GM21576 (cell line): ENCODE measurements around the gene AGAP5.
"Not testable (repeated sequence)": the region's sequence is repeated elsewhere in the genome, so short reads cannot be mapped to it uniquely, and the experiment has no call there.

Experiments used
- ATAC-seq: cut with Tn5 transposase; IDR thresholded peaks from one replicate; pipeline ENCODE4 v1.9.1; 2021; ENCODE audit warnings: mild to moderate bottlenecking, moderate library complexity; ENCODE audit not compliant: unreplicated experiment

Gene AGAP5

DNA sequence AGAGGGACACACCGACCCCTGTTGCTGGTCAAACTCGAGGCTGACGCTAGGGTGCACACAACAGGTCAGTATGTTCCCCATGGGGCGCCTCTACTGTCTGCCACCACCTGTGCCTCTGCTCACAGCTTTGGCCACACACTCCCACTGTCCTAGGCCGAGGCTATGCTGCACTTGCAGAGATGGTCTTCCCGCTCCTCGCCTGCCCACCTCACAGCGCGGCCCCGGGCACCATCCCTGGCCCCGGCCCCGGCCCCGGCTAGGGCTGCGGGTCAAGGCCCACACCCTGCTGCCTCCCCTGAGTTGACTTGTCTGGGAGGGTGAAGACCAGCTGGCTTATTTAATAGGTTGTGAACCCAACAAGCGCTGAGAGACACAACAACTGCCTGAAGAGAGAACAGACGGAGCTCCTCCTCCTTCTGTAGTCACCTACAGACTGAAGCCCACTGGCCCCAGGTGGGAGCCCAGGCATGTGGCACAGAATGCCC is at the start of gene AGAP5:
AGAP5 (minus strand) TSS at position 435 of the 485 bp plus-strand sequence; CDS start at position 81, 354 bp downstream.
- ATAC-seq = not testable (repeated sequence)

DNA sequence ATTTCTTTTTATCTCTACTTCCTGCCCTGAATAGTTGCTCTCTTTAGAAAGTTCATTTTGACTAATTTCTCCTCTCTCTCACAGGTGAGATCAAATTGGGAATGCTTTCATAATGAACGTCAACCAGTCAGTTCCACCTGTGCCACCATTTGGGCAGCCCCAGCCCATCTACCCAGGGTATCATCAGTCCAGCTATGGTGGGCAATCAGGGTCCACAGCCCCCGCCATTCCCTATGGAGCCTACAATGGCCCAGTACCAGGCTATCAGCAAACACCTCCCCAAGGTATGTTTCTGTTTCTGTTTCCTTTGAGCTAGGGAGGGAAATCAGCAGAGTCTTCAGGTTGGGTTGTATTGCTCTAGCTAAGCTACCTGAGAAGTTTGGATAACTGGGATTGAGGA is 48.8 kb upstream of the AGAP5 start:
- no peak for ATAC-seq

DNA sequence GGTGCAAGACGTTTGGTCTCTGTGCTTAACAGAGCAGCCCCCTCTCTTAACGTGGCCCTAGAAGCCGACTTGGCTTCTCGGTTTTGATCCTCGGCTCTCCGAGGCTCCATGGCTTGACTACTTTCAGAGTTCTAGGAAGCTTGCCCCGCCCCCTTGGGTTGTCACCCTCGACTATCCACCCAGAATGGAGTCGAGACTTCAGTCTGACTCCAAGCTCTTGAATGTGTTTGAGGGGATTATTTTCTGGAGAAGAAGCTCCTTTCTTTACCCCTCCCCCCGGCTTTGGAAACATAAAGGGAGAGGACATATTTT is 46.7 kb upstream of the AGAP5 start:
- peak; percentile 20 for ATAC-seq

DNA sequence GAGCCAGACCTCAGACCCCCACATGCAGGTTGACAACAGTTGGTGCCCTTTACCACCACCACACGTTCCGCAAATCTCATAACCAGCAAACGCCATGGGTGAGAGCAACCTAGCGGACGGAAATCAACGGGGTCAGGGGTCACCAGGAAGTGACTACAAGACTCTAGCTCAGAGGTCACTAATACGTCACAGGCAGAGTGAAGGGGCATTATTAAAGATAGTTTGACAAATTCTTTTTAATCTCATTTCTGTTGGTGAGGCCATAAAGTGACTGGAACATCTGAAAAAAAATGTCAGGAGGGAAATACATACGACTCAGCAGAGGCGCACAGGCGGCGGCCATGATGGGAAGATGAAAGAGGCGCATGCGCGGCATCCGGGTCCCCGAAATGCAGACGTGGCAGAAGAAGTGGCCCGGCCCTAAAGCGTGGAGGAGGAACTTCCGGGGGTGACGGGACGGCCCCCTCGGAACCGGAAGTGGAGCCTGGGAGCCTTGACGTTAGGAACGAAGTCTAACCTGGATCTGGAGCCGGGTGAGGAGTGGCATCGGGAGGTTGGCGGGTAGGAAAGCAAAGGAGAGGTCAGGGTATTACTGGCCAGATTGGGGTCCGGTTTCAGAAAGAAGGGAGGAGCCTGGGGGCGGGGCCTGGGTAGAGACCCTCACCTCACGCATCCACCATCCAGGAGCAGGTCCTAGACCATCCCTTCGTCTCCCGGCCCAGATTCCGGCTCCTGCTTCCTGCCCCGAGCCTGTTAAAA is 46.2 kb upstream of the AGAP5 start, which contains the start of gene SEC24C:
SEC24C (plus strand) TSS at position 468 of the 759 bp plus-strand sequence. CDS start 2,461 bp downstream, outside the sequence.
- peak; percentile 85 for ATAC-seq

DNA sequence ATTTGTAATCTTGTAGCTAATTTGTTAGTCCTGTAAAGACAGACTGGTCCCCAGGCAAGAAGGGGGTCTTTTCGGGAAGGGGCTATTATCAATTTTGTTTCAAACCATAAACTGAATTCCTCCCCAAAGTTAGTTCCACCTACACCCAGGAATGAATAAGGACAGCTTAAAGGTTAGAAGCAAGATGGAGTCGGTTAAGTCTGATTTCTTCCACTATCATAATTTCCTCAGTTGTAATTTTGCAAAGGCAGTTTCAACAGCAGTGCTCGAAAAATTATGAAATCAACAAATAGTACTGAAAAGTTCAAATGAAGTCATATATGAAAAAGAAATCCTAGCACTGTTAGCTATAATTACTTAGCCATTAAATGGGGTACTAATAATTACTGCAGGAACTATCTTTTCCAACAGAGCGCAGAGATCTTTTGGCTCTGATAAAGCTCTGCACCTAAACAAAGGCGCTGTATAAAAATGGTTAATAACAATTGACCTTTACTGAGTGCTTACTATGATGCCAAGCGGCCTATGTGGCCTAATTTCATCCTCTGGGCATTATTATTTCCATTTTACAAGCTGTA is 45.5 kb upstream of the AGAP5 start:
- ATAC-seq = no peak

DNA sequence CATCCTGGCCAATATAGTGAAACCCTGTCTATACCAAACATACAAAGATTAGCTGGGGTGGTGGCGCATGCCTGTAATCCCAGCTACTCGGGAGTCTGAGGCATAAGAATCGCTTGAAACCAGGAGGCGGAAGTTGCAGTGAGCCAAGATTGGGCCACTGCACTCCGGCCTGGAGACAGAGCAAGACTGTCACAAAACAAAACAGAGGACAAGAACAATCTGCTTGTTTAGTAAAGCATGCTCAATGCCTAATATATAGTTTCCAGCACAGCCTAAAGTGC is 44.5 kb upstream of the AGAP5 start:
- ATAC-seq = no peak

DNA sequence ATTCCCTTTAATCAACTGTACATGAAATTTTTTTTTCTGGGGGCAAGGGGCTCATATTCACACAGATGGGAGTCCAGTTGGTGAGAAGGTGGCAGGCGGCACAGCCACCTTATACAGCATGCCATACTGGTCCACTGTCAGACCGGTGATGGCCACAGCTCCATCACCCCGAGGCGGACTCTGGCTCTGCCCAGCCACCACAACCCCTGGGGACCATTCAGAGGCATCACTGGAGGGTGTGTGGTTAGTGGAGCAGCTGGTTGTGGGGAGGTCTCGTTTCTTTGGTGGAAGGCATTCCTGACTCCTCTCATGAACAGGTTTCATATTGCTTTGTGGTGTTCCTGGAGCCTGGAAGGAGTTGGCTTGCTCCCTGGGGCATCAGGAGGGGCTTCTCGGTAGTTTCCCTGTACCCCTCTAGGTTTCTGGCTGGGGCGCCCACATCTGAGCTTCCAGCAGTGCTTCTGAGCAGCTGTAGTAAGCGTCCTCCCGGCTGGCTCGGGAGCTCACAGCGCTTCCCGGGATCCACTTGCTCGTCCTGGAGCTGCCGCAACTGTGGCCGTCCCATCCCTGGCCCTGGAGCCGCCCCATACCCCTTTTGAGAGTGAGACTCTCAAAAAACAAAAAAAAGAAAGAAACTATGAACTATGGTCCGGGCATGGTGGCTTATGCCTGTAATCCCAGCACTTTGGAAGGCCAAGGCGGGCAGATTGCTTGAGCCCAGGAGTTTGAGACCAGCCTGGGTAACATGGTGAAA is 42.8 kb upstream of the AGAP5 start:
- not testable (repeated sequence) for ATAC-seq

DNA sequence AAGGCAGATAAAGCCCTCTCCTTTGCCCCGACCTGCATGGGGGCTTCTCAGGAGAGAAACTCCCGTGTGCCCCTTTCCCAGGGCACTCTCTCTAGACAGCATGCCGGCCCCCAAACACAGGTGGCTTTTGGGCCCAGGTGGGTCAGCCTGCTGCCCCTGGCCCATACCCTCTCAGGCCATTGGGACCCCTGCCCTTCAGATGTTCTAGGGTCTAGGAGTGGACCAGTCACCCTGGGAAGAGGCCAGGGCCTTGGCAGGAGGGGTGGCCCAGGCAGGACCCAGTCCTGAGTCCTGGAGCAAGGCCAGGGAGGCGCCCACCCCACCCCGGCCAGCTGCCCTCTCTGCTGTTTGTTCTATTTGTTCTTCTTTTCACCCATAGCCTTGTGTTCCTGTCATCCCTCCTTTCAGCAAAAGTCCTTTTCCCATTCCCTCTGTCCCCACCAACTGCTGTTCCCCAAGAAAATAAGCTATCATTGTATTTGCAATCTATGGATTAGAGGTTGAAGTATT is 36.9 kb upstream of the AGAP5 start:
- ATAC-seq = no peak

DNA sequence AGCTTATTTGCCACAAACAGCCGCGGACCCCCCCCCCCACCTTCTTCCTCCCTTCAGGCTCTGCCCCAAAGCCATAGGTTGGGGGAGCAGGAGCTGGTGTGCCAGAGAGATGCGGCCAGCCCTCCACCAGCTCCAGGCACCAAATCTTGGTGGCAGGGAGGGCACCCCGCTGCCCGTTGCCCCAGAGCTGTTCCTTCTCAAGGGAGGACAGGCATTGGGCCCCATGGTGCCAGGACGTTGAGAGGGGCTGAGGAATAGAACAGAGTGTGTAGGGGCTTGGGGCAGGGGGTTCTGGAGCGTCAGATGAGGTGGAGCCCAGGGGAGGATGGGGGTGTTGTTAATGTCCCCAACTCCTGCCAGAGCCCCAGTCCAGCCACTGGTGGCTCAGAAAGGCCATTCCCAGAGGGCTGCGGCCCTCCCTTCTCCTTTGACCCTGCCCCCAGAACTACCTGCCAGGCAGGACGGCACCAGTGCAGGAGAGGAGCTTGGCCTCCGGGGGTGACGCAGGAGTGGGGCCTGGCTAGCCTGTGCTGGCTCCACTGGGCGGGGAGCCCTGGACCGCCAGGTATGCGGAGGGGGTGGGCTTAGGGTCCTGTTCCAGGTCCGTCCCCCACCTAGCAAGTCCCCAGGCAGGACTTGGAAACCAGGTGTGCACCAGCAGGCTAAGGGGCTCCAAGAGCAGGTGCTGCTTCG is 36.3 kb upstream of the AGAP5 start:
- no peak for ATAC-seq

DNA sequence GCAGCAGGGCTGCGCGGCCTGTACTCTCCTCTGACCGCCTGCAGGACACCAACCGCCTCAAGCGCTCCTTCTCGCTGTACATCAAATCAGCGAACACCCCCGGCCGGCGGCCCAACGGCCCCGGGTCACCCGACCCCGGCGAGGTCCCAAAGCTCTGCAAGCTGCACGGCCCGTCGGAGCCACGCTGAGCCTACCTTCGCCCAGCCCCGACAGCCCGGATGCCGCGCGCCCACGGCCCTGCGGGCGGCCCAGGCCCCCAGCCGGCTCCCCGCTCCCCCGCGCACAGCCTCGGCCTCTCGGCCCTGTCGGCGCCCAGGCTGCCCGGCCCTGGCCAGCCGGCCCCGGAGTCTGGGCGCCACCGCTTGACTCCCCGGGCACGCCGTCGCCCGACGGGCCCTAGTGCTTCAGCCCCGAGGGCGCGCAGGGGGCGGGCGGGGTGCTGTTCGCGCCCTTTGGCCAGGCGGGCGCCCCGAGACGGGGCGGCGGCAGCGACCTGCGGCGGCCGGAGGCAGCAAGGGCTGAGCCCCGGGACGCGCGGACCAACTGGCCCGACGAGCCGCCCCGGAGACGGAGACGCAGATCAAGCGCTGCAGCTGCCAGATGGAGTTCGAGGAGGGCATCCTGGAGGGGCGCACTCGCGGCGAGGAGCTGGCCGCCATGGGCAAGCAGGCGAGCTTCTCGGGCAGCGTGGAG is 35.2 kb upstream of the AGAP5 start:
- ATAC-seq = no peak

DNA sequence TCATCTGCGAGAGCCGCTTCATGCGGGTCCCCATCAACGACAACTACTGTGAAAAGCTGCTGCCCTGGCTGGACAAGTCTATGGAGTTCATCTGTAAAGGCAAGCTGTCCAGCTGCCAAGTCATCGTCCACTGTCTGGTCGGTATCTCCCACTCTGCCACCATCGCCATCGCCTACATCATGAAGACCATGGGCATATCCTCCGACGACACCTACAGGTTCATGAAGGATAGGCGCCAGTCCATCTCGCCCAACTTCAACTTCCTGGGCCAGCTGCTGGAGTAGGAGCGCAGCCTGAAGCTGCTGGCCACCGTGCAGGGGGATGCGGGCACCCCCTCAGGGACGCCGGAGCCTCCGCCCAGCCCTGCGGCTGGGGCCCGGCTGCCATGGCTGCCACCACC is 34.5 kb upstream of the AGAP5 start:
- ATAC-seq = no peak

DNA sequence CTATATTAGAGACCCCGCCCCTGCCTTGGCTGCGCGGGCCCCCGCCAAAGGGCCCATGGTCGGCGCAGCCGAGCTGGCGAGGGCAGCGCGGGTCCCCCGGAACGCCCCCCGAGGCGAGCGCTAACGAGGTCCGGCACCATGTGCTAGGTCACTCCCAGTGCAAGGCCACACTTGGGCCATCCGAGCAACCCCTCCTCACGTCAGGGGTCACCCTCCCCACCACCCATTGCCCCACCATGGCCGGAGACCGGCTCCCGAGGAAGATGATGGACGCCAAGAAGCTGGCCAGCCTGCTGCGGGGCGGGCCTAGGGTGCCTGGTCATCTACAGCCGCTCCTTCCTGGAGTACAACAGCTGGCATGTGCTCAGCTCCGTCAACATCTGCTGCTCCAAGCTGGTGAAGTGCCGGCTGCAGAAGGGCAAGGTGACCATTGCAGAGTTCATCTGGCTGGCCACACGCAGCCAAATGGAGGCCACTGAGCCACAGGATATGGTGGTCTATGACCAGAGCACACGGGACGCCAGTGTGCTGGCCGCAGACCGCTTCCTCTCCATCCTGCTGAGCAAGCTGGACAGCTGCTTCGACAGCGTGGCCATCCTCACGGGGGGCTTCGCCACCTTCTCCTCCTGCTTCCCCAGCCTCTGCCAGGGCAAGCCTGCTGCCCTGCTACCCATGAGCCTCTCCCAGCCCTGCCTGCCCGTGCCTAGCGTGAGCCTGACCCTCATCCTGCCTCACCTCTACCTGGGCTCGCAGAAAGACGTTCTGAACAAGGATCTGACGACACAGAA is 33.9 kb upstream of the AGAP5 start:
- no peak for ATAC-seq

DNA sequence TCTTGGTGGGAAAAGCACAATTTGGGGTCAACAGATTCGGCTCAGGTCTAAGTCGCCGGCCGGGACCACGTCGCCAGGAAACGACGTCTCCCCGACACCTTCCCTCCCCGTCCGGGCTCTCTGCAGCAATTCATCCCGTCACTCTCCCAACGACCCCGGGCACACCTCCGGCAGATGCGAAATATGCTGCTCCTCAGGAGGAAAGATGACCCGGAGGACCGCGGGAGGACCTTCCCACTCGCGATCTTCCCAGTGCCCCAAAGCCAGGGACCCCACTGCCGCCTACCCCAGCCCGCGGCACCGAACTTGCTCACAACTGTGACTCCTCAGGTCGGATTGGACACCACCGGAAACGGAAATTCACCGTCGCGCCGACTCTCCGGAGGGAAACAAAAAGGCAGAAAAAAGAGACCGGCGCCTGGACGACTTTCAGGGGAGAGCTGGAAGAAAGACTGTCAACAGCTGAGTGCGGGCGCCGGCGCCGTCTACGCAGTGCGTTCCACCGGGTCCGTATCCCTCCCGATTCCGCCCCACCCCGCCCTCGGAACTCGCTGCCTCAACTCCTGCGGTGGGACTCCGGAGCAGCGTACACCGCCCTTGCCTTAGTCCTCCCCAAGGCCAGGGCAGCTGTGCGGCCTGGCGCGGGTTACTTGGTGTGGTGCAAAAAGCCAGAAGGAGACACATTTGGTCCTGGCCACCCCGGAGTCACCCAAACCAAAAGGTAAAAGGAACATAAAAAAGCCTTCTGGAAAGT is 32.4 kb upstream of the AGAP5 start:
- ATAC-seq = peak; percentile 86

DNA sequence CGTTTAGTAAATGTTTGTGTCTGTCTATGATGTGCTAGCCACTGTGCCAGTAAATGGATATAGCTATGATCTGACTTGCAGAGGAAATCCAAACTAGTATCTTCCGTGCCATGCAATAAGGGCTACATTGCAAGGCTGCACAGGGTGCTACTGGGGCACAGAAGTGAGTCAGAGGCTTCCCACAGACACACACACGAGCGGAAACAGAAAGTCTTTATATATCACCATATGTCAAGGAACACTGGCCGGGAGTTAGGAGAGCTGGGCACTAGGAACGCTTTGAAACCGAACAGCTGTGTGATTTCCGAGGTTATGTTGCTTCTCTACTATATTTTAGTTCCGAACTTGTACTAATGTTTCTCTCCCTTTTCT is 31.9 kb upstream of the AGAP5 start:
- not testable (repeated sequence) for ATAC-seq

DNA sequence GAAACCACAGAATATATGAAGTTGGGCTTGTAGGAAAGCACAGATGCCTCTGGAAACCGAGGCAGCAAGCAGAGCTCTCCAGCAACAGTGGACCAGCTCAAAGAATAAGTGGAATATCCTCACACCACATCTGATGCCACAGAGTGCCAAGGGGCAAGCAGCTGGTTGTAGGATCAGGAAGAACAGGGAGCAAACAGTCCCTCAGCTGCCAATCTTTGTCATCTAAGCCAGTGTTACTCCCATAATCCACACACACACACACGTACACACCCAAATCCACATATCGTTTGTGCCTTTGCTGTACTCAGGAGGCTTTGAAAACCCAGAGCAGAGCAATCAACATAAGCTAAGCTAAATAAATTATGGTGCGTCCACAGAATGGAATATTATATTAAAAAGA is 25.6 kb upstream of the AGAP5 start:
- no peak for ATAC-seq

DNA sequence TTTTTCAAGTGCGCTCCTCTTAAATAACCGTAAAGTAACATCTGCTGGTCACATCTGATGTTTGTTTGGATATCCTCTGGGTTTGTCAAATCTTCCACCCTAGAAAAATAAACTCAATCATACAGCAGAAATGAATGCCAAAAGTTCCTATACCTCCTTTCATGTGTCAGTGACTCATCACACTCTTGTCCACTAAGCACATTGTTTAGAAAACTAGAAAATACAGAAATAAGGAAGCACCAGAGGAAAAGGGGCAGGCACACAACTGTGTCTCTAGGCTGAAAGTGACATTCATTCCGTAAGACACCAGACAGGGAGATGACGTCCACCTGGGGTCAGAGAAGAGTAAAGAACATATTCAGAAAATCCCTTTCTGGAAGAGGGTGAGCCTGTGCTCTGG is 22.7 kb upstream of the AGAP5 start:
- ATAC-seq = not testable (repeated sequence)

DNA sequence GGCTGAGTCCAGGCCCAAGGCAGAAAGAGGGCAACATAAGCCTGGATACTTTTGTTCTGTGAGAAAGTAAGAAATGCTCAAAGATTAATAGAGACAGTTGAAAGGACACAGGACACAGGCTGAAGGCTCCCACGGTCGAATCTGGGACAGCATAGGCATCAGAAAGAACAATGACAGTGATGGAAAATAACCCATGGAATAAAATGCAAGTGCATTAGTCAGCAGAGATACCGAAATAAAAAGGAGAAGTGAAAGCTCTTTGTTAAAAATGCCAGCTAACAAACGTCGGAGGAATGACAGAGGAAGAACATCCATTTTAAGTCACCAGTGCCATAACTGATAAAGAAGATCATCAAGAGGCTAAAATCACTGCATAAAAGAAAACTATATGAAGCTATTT is 19.6 kb upstream of the AGAP5 start:
- ATAC-seq = peak; percentile 52

DNA sequence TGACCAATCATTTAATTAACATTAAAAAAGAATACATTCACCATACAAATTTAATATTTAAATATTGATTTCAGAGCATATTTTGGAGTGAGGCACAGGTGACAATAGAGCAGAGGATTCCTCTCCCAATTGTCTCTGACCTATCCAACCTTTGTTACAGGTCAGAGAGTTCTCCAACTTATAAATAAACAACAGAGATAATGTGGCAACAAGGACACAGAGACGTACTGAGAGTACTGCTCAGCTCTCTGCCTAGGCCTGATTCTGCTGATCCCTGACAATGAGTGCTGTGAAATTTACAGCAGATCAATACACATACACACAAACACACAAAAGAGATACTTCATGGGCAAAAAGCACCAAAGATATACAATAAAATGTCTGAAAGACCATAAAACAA is 18.3 kb upstream of the AGAP5 start:
- ATAC-seq = no peak
